ENCODE results near the gene APCDD1L.

DNA sequence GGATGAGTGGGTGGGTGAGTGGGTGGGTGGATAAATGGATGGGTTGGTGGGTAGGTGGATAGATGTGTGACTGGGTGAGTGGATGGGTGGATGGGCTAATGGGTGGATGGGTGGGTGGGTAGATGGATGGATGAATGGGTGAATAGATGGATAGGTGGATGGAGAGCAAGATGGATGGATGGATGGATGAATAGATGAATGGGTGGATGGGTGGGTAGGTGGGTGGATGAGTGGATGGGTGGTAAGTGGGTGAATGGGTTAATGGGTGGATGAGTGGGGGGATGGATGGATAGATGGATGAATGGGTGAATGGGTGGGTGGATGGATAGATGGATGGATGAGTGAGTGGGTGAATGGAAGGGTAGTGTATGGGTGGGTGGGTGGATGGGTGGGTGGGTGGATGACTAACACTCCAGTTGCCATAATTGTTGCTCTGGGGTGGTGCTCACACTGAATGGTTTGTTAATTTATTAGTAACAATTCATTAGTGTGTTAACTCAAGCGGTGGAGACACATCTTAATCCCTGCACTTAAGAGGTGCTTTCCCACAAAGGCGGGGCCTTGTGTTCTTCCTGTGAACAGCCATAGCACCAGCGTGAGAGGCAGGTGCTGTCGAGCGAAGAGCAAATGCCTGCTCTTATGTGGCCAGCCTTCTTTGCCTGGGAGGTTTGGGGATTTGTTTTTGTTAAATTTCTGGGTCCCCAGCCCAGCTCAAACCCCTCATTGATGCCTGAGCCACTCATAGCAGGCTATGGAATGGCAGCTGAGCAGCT, 4.9 kb upstream of the APCDD1L start:
- TF ChIP-seq, protein P1, sequence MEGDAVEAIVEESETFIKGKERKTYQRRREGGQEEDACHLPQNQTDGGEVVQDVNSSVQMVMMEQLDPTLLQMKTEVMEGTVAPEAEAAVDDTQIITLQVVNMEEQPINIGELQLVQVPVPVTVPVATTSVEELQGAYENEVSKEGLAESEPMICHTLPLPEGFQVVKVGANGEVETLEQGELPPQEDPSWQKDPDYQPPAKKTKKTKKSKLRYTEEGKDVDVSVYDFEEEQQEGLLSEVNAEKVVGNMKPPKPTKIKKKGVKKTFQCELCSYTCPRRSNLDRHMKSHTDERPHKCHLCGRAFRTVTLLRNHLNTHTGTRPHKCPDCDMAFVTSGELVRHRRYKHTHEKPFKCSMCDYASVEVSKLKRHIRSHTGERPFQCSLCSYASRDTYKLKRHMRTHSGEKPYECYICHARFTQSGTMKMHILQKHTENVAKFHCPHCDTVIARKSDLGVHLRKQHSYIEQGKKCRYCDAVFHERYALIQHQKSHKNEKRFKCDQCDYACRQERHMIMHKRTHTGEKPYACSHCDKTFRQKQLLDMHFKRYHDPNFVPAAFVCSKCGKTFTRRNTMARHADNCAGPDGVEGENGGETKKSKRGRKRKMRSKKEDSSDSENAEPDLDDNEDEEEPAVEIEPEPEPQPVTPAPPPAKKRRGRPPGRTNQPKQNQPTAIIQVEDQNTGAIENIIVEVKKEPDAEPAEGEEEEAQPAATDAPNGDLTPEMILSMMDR (IDR thresholded peaks at IDR 0.05 in 4 of 5, conservative IDR thresholded peaks at IDR 0.05 in 1 of 5), result no peak
- TF ChIP-seq POLR2A (IDR thresholded peaks at IDR 0.05), result no peak

Measured in gastrocnemius medialis (tissue), 4 donors.